AG04450 (cell line): ENCODE data around the gene SUCLG2. TPM values are rescaled to one million over a fixed set of nuclear protein-coding genes. Genes with fewer than 3 reads are reported as not detected.

Source experiments
- CTCF ChIA-PET: fragments of 300-600, 350-600 bp; formaldehyde crosslinking; extraction: SDS; loops from one replicate; lab custom pipeline; 2022; ENCODE audit warnings: antibody characterized with exemption, inconsistent platforms; lab: Charles Lee
- POLR2A ChIA-PET: fragments of 350-600 bp; formaldehyde crosslinking; extraction: SDS; loops from one replicate; lab custom pipeline; 2021; ENCODE audit warnings: antibody characterized with exemption, inconsistent platforms; lab: Yijun Ruan, JAX
- DNase-seq: peaks from one replicate; pipeline ENCODE4 v3.0.0-alpha.2; 2011; ENCODE audit warnings: low read depth, low spot score
- H3K27ac ChIP-seq: one replicate; pipeline ENCODE4 v1.5.1; 2012; ENCODE audit warnings: low read depth, low read length, control low read depth
- H3K27me3 ChIP-seq: one replicate; pipeline ENCODE4 v1.6.0; 2012; ENCODE audit warnings: low read length; ENCODE audit not compliant: control insufficient read depth, insufficient read depth
- H3K4me3 ChIP-seq: 2 replicates; pipeline ENCODE4 v1.5.1; 2011; ENCODE audit warnings: mild to moderate bottlenecking, low read depth, low read length, control low read depth
- H3K9me3 ChIP-seq: 2 replicates; pipeline ENCODE4 v1.5.1; 2012; ENCODE audit warnings: low read length; ENCODE audit not compliant: control insufficient read depth, insufficient read depth
- CTCF ChIP-seq: IDR thresholded peaks from 2 replicates; pipeline ENCODE4 v1.5.1; 2011; ENCODE audit warnings: low read depth, low read length, control low read depth, inconsistent platforms
- polyA plus RNA-seq: library from polyadenylated mRNA; depleted of rRNA; stranded (reverse); fragments of >200 nt; gene quantifications from 2 replicates; pipeline ENCODE4 v1.2.3, GENCODE V29; 2011

SUCLG2 gene
- polyA plus RNA-seq, 1 experiment = 54.2 TPM

GRCh38 chr3:67431887-67432286, 222.5 kb downstream of the SUCLG2 start:
- no peaks in the 10 kb centered on the region for H3K27me3 ChIP-seq
- H3K4me3 ChIP-seq = no peak overlapping the region
- no peak overlapping the region for H3K27ac ChIP-seq
- H3K9me3 ChIP-seq = no peaks in the 10 kb centered on the region
- POLR2A ChIA-PET = no interaction called here
- no peak for DNase-seq
- CTCF ChIA-PET = no interaction called here
- no peak for TF ChIP-seq CTCF

GRCh38 chr3:67423722-67424121, 230.7 kb downstream of the SUCLG2 start:
- H3K9me3 ChIP-seq = no peaks in the 10 kb centered on the region
- H3K27ac ChIP-seq = no peak overlapping the region
- no peak for TF ChIP-seq CTCF
- POLR2A ChIA-PET = no interaction called here
- no peaks in the 10 kb centered on the region for H3K27me3 ChIP-seq
- DNase-seq = no peak
- no peak overlapping the region for H3K4me3 ChIP-seq
- CTCF ChIA-PET = no interaction called here

- H3K4me3 ChIP-seq = no peak overlapping the region
- no peak for DNase-seq
- ChIA-PET CTCF (no interaction called here), POLR2A (no interaction called here)
- H3K9me3 ChIP-seq = no peaks in the 10 kb centered on the region
- TF ChIP-seq CTCF = no peak
- no peaks in the 10 kb centered on the region for H3K27me3 ChIP-seq
- no peak overlapping the region for H3K27ac ChIP-seq
Measured at GRCh38 chr3:67421912-67422311, 232.5 kb downstream of the SUCLG2 start.

- no peaks in the 10 kb centered on the region for H3K27me3 ChIP-seq
- no peak overlapping the region for H3K27ac ChIP-seq
- no peak for TF ChIP-seq CTCF
- no peak for DNase-seq
- ChIA-PET POLR2A (no interaction called here), CTCF (no interaction called here)
- no peaks in the 10 kb centered on the region for H3K9me3 ChIP-seq
- H3K4me3 ChIP-seq = no peak overlapping the region
Measured at GRCh38 chr3:67419779-67420178, 234.6 kb downstream of the SUCLG2 start.

GRCh38 chr3:67419218-67419529, 235.2 kb downstream of the SUCLG2 start:
- Histone ChIP-seq H3K9me3 (no peaks in the 10 kb centered on the region), H3K4me3 (no peak overlapping the region), H3K27me3 (no peaks in the 10 kb centered on the region), H3K27ac (no peak overlapping the region)
- TF ChIP-seq CTCF = no peak
- ChIA-PET CTCF (no interaction called here), POLR2A (no interaction called here)
- no peak for DNase-seq
